VCaP (cell line): ENCODE results near the gene MMADHC.

Experiments used
- H3K27ac ChIP-seq: fragments of 450-650 bp; 2 replicates; pipeline ENCODE4 v1.5.1; 2017
- CTCF ChIP-seq: fragments of 450-650 bp; conservative IDR thresholded peaks from 2 replicates; pipeline ENCODE4 v1.5.1; 2017; ENCODE audit warnings: mild to moderate bottlenecking, moderate library complexity

Gene MMADHC

GRCh38 chr2:149543845-149544244 lies 43.7 kb downstream of the MMADHC start:
- TF ChIP-seq CTCF = no peak
- no peak overlapping the region for H3K27ac ChIP-seq

GRCh38 chr2:149540138-149540537 lies 47.4 kb downstream of the MMADHC start:
- no peak overlapping the region for H3K27ac ChIP-seq
- no peak for TF ChIP-seq CTCF

- no peak overlapping the region for H3K27ac ChIP-seq
- TF ChIP-seq CTCF = no peak
Measured at GRCh38 chr2:149538138-149538833, 49.3 kb downstream of the MMADHC start.

GRCh38 chr2:149537092-149537726 lies 50.4 kb downstream of the MMADHC start:
- no peak overlapping the region for H3K27ac ChIP-seq
- no peak for TF ChIP-seq CTCF

- H3K27ac ChIP-seq = no peak overlapping the region
- no peak for TF ChIP-seq CTCF
Measured at GRCh38 chr2:149536649-149537048, 50.9 kb downstream of the MMADHC start.

GRCh38 chr2:149534674-149535073 lies 52.9 kb downstream of the MMADHC start:
- no peak overlapping the region for H3K27ac ChIP-seq
- TF ChIP-seq CTCF = no peak

GRCh38 chr2:149528983-149529382 lies 58.6 kb downstream of the MMADHC start:
- no peak for TF ChIP-seq CTCF
- H3K27ac ChIP-seq = no peak overlapping the region
